GM18951 (cell line): Measurements from ENCODE around the gene MYBPC1.
"Not testable (repeated sequence)": the region's sequence is repeated elsewhere in the genome, so short reads cannot be mapped to it uniquely, and the experiment has no call there.

Experiments
- POLR2A ChIP-seq: IDR thresholded peaks from 4 replicates; pipeline ENCODE4 v1.6.1; 2011; ENCODE audit warnings: mild to moderate bottlenecking; ENCODE audit not compliant: insufficient read length, insufficient read depth; ENCODE audit errors: extremely low read depth
- in situ Hi-C: fragments of 300-500 bp; cut with MboI; formaldehyde crosslinking; loops from one replicate; pipeline ENCODE4 v1.12.0; 2022; ENCODE audit warnings: low sequenced_read_pairs, mixed read lengths, inconsistent platforms; ENCODE audit not compliant: unreplicated experiment

MYBPC1 gene

DNA sequence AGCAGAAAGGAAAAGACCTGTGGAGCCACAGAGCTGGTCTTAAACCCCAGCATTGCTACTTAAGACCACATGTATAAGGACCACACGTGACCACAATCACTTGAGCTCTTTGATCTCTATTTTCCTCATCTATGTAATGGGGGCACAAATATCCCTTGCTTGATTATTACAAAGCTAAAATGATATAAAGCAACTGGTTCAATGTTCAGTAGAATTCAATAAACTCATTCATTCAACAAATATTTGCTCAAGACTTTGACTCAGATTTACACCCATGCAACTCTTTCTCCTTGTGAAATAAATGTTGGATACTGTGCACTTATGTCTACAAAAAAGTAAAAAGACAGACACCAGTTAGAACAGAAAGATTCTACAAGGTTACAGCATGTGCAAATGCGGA is 80.8 kb downstream of the MYBPC1 start:
- in situ Hi-C loops: no loop called here
- no peak for TF ChIP-seq POLR2A

DNA sequence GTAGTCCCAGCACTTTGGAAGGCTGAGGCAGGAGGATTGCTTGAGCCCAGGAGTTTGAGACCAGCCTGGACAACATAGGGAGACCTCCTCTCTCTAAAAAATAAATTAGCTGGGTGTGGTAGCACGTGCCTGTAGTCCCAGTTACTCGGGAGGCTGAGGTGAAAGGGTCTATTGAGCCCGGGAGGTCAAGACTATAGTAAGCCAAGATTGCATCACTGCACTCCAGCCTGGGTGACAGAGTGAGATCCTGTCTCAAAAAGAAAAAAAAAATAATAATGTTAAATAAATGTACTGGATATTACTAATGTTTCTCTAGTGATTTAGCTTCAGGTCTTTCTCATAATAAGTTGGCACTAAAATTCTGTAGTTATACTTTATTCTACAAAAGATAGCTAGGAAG is 81.7 kb downstream of the MYBPC1 start:
- in situ Hi-C loops: not testable (repeated sequence)

DNA sequence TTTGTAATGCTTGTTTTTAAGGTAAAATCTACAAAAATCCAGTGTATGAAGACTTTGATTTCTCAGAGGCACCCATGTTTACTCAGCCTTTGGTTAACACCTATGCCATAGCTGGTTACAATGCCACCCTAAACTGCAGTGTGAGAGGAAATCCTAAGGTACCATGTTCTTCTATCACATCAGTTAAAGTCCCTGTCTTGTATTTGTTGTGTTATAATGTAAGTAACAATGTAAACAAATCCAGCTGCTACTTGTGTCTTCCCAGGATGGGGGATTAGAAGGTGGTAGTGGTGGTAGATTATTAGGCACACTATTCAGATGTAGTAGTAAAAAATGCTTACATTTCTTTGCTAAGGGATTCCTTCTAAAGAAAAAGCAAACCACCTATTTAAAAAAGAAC is 83.3 kb downstream of the MYBPC1 start:
- TF ChIP-seq POLR2A: no peak
- in situ Hi-C loops: no loop called here

DNA sequence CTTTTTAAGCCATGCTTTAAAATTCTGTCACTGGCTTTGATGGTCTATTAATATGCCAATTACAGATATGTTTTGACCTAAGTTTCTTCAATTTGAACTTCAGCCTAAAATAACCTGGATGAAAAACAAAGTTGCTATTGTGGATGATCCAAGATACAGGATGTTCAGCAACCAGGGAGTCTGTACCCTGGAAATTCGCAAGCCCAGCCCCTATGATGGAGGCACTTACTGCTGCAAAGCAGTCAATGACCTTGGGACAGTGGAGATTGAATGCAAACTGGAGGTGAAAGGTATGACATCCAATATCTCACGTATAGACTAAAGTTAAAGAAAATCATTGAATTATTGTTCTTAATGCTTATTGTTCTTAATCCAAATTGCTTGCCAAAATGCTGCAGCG is 85.5 kb downstream of the MYBPC1 start:
- TF ChIP-seq POLR2A: no peak
- in situ Hi-C loops: no loop called here

DNA sequence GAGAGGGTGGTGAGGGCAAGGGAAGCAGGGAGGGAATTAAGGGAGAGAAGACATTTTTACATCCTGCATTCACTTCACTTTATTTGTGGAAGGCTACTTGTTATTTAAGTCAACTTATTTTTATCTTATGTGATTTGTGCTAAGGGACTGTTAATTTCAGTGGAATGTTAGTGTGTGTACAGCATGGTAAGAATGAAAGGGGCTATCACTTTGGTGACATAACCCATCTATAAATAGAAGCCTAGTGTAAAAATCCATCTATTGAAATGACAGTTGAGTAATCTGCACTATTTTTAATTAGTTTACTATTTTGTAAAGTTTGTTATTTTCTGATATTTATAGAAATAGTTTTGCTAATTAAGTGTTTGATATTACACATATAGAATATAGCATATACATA is 85.9 kb downstream of the MYBPC1 start:
- no peak for TF ChIP-seq POLR2A
- in situ Hi-C loops: no loop called here

DNA sequence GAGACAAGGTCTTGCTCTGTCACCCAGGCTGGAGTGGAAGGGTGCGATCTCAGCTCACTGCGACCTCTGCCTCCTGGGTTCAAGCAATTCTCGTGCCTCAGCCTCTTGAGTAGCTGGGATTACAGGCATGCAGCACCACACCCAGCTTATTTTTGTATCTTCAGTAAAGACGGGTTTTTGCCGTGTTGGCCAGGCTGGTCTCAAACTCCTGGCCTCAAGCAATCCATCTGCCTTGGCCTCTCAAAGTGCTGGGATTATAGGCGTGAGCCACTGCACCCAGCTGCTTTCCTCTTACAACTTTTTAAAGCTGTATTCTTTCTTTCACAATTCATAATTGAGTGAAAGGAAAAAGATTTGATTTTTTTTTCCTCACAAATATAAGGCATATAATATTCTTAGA is 86.9 kb downstream of the MYBPC1 start:
- in situ Hi-C loops: not testable (repeated sequence)

DNA sequence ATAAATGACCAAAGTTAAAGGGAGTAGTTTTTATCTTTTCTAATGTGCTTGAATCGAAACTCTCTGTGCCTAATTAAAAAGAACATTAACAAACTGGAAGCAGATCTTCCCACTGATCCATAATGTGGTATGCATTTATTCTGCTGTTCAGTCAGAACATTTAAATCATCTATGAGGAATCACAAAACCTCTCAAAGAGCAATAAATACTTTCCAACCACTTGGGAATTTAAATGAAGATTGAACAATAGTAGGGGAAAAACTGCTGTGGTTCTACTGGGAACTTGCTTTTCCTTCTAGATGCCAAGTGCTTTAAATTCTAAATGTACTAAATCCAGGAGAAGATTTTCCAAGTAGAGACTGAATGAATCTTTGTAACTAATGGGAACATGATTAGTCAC is 90.3 kb downstream of the MYBPC1 start:
- TF ChIP-seq POLR2A: no peak
- in situ Hi-C loops: no loop called here

DNA sequence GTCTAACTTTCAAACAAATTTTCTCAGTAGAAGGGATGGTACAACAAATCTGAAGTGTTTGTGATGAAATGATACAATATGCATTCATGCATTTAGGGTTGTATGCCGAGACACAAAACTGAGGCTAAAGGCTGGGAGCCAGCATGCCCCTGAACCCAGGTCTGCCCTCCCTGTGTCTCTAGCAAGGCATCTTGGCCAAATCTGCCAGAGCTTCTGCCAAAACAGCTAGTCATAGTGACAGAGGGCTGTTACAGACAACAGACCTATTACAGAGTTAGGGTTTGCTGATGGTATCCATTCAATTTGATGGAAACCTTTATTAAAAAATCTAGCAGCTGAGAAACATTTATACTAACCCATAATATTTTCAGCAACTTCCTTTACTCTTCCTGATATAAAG is 91.4 kb downstream of the MYBPC1 start:
- TF ChIP-seq POLR2A: no peak
- in situ Hi-C loops: no loop called here

DNA sequence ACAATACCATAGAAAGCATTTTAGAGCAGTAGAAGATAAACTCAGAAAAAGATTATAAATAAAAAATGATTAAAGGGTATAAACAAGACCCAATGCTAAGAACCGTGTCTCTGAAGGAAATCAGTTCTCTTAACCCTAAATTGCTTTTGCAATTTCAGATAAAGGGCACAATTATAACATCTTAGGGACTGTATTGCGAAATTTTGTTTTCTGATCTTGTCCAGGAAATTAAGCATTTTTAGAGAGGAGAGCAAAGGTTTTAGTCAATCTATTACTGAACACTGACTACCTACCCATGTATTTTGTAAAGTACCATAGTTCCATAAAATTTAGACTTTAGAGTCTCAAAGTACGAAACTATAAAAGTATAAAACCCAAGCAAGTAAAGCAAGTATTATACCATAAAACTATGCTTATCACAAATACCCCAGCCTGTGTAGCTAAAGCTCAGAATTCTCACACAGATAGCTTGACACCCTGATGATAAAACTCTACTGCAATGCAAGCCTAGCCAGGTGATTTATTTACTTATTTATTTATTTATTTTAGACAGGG is 95.8 kb downstream of the MYBPC1 start:
- TF ChIP-seq POLR2A: no peak
- in situ Hi-C loops: no loop called here

DNA sequence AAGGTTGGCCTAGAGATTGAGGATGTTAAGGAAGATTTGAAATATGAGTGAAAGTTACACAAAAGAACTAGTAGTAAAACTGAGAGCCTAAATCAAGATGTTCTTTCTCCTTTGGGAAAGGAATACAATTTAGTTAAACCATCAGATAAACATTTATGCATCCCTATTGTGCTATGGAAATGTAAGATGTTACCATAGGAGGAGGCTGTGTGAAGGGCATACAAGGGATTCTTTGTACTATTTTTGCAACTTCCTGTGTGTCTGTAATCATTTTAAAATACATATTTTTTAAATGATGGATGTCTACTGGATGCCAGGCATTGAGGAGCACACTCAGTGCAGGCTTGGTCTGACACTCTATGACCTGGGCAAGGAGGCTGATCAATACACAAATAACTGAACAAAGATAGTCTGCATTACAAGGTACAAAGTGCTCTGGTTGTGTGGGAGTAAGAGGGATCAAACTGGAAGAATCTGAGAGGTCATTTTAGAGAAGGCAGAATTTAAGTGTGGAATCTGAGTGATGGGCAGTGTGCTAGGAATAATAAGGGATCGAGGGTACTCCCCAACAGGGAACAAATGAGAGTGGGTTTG is 96.8 kb downstream of the MYBPC1 start:
- TF ChIP-seq POLR2A: no peak
- in situ Hi-C loops: no loop called here

DNA sequence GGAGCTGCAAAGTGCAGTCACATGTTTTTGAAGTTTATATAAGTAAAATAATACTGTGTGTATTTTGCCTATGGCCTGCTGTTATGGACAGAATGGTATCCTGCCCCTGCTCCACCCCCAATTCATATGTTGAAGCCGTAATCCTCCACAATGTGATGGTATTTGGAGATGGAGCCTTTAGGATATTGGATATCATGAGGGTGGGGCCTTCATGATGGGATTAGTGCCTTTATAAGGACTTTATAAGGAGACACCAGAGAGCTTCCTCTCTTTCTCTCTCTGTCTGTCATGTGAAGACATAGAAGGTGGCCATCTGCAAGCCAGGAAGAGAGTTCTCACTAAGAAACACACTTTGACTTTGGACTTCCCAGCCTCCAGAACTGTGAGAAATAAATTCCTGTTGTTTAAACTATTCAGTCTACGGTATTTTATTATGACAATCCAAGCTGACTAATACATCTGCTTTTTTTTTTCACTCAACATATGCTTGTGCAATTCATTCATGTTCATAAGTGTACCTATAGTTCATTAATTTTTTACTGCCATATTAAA is 99.6 kb downstream of the MYBPC1 start:
- TF ChIP-seq POLR2A: no peak
- in situ Hi-C loops: no loop called here

DNA sequence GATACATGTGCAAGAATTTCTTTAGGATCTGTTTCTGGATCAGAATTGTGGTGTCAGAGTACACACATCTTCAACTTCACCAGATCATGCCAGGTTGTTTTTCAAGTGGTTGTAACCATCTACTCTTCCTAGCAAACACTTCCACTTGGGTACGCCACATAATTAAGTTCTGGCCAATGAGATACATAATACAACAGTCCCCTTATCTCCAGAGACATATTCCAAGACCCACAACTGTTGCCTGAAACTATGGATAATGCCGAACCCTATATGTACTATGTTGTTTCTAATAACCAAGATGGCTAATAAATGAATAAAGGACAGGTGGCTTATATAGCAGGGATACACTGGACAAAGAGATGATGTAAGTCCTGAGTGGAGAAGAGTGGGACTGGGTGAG is 100.2 kb downstream of the MYBPC1 start:
- in situ Hi-C loops: no loop called here
- TF ChIP-seq POLR2A: no peak

DNA sequence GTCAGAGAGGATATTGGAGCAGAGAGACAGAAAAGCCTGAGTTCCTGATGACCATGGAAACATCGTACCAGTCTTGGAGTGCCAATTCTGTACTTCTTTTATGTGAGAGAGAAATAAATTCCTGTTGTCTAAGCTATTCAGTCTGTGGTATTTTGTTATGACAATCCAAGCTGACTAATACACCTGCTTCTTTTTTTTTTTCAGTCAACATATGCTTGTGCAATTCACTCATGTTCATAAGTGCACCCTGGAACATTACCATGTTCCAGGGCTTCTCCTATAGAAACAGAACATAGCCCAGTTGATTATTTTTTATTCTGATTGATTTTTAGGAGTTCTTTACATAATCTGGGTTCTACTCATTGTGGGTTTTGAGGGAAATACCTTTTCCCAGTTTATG is 100.9 kb downstream of the MYBPC1 start:
- in situ Hi-C loops: no loop called here
- TF ChIP-seq POLR2A: no peak

DNA sequence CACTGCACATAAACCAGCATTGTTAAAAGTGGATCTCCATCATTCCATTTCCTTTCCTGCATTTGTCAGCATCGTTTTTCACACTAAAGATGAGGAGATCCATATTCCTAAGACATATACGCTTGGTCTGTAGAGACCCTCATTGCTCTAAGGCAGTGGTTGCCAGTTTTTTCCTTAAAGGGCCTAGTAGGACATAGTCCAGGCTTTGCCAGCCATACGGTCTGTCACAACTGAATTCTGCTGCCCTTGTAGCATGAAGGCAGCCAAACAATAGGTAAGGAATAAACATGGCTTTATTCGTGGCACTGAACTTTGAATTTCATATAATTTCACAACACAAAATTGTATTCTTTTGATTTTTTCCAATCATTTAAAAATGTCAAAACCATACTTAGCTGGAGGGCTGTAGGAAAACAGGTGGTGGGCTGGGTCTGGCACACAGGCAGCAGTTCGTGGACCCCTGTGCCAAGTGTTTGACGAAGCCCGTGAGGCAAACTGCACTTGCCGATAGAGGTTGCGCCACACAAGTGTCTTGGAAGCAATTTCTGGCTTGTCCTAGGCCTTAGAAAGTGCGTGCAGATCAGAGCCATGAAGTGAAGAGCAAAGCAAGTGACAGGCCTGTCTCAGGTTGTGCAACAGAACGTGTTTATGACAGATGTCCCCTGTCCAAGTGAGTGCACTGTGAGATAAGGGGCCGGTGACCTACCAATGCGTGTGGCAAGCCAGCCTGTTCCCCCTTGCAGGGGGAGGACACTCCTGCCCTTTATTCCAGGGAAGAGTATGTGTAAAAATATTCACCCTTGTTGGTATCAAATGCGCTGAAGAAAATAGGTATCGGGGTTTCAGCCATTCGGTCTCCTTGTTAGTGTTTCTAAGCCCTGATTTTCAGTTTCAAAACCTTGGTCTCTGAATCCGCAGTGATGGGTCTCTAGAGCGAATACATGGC is 101.8 kb downstream of the MYBPC1 start:
- TF ChIP-seq POLR2A: no peak
- in situ Hi-C loops: no loop called here
